Astrocyte of the cerebellum (primary cell): Measurements from ENCODE around the gene KIAA1328.
"Not testable (repeated sequence)": the region's sequence is repeated elsewhere in the genome, so short reads cannot be mapped to it uniquely, and the experiment has no call there.

Source experiments
- DNase-seq: peaks from one replicate; pipeline ENCODE4 v3.0.0-alpha.2; 2011; ENCODE audit warnings: low read depth
- H3K4me3 ChIP-seq: 2 replicates; pipeline ENCODE4 v1.5.1; 2011; ENCODE audit warnings: mild to moderate bottlenecking, low read depth, low read length, moderate library complexity
- in situ Hi-C: cut with HindIII; loops from 2 replicates; pipeline ENCODE4 v1.10.0; 2017; ENCODE audit warnings: low sequenced_read_pairs
- TF ChIP-seq, protein P1 (sequence below): IDR thresholded peaks from 2 replicates; pipeline ENCODE4 v1.5.1; 2012; ENCODE audit warnings: low read length, low read depth, moderate library complexity, mild to moderate bottlenecking; ENCODE audit errors: missing control alignments

The KIAA1328 gene

DNA sequence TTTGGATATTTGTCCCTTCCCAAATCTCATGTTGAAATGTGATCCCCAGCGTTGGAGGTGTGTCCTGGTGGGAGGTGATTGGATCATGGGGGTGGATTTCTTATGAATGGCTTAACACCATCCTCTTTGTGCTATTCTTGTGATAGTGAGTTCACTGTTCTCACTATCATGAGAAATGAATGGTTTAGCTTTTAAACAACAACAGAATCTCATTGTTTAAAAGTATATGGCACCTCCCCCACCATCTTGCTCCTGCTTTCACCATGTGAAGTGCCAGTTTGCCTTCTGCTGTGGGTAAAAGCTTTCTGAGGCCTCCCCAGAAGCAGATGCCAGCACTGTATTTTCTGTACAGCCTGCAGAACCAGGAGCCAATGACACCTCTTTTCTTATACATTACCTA lies 38.1 kb downstream of the KIAA1328 start:
- DNase-seq, result no peak
- no peak overlapping the region for H3K4me3 ChIP-seq
- TF ChIP-seq, protein P1, sequence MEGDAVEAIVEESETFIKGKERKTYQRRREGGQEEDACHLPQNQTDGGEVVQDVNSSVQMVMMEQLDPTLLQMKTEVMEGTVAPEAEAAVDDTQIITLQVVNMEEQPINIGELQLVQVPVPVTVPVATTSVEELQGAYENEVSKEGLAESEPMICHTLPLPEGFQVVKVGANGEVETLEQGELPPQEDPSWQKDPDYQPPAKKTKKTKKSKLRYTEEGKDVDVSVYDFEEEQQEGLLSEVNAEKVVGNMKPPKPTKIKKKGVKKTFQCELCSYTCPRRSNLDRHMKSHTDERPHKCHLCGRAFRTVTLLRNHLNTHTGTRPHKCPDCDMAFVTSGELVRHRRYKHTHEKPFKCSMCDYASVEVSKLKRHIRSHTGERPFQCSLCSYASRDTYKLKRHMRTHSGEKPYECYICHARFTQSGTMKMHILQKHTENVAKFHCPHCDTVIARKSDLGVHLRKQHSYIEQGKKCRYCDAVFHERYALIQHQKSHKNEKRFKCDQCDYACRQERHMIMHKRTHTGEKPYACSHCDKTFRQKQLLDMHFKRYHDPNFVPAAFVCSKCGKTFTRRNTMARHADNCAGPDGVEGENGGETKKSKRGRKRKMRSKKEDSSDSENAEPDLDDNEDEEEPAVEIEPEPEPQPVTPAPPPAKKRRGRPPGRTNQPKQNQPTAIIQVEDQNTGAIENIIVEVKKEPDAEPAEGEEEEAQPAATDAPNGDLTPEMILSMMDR, result no peak
- in situ Hi-C loops, result no loop called here

DNA sequence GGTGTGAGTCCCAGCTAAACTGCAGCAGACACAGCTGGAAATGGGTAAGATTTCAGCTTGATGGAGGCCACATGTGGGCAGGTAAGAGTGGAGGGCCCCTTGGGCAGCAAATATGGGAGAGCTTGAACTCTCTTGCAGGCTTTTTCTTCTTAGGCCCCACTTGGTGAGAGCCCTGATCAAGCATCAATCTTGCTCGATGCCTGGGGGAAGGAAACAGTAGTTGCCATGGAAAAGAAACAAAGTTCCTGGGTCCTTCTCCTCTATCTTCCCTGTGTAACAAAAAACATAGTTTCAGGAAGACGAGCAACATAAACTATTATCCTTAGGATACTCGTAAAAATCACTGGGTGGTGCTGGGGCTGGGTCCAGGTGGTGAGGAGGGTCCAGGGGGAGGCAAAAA lies 42.9 kb downstream of the KIAA1328 start:
- in situ Hi-C loops, result no loop called here
- TF ChIP-seq, protein P1, result no peak
- DNase-seq, result no peak
- H3K4me3 ChIP-seq, result no peak overlapping the region

DNA sequence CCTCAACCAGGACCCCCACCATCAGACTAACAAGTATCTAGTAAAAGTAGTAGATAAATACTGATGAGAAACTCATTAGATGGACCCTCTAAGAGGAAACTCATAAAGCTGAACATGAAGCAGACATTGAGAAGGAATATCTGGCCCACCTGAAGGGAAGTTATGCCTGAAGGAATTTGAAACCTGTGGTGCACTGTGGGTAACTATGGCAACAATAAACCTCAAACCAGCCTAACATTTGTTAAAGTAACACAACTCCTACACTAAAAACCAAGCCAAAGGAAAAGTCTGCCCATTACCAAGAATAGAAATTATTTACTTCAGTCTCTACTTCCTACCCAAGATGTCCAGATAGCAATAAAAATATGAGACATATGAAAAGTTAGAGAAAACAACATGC lies 43.4 kb downstream of the KIAA1328 start:
- in situ Hi-C loops, result no loop called here
- TF ChIP-seq, protein P1, result no peak
- H3K4me3 ChIP-seq, result no peak overlapping the region
- DNase-seq, result peak; percentile 73

DNA sequence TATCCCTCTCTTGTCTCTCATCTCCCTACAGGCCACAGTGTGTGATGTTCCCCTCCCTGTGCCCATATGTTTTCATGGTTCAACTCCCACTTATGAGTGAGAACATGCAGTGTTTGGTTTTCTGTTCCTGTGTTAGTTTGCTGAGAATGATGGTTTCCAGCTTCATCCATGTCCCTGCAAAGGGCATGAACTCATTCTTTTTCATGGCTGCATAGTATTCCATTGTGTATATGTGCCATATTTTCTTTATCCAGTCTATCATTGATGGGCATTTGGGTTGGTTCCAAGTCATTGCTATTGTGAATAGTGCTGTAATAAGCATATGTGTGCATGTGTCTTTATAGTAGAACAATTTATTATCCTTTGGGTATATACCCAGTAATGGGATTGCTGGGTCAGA lies 44.9 kb downstream of the KIAA1328 start:
- H3K4me3 ChIP-seq, in situ Hi-C loops, DNase-seq: not testable (repeated sequence)

DNA sequence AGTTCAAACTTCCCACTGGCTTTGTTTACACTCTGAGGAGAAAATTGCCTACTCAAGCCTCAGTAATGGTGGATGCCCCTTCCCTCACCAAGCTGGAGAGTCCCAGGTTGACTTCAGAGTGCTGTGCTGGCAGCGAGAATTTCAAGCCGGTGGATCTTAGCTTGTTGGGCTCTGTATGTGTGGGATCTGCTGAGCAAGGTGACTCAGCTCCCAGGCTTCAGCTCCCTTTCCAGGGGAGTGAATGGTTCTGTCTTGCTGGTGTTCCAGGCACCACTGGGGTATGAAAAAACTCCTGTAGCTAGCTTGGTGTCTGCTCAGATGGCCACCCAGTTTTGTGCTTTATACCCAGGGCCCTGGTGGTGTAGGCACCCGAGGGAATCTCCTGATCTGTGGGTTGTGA lies 50.9 kb downstream of the KIAA1328 start:
- H3K4me3 ChIP-seq, in situ Hi-C loops, DNase-seq: not testable (repeated sequence)

DNA sequence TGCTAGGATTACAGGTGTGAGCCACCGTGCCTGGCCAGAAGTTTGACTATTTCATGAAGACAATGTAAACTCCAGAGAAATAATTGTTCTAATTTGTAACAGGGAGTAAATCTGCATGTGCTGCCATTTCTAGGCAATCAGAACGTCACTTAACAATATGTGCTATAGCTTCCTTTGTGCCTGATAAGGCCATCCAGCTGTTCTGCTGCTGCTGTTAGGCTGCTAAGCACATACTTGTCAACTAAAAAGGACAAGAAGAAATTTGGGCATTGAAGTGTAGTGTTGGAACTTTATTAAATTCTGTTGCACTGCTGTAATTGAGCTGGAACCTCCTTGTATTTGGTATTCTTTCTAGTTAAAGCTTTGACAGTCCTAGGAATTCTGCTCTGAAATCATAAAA lies 57.1 kb downstream of the KIAA1328 start:
- no peak for DNase-seq
- no peak overlapping the region for H3K4me3 ChIP-seq
- in situ Hi-C loops, result no loop called here
- TF ChIP-seq, protein P1, result no peak

DNA sequence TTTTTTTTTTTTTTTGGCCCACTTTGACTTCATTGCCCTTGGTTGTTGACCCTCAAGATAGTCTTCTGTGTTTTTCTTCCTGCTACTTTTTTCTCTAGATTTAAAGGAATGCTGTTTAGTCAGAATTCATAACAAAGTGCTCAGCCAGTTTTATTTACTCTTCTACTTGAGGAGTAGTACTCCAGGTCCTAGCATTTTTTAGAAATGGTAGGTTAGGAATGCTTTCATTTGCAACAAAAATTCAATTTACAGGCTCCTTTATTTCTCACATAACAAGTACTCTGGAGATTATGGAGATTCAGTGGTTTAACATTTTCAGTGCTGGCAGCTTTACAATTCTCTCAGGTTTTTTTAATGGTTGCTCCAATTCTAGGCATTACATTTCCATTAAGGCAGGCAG lies 58.2 kb downstream of the KIAA1328 start:
- no peak overlapping the region for H3K4me3 ChIP-seq
- peak; percentile 1 for DNase-seq
- in situ Hi-C loops, result no loop called here
- TF ChIP-seq, protein P1, result no peak

DNA sequence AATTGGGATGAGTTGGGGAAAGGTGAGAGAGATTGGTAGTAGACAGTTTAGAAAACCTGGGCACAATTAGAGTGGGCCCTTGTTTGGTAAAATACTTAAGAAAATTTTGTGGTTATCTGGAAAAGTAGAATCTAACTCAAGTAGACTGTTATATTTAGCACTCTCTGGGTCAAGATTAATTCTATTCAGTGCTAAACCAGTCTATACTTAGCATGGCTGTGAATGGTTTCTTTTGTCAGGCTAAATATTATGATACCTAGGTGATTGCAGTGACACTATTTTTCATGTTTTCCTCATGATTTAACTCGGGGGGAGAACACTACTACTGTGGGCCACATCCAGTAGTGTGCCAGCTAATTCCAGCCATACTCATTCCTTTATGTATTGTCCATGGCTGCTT lies 58.9 kb downstream of the KIAA1328 start:
- DNase-seq, result no peak
- in situ Hi-C loops, result no loop called here
- TF ChIP-seq, protein P1, result no peak
- no peak overlapping the region for H3K4me3 ChIP-seq
